GM12878 (cell line): ENCODE measurements around the gene FDXACB1. TPM values are rescaled to one million over a fixed set of nuclear protein-coding genes. Genes with fewer than 3 reads are reported as not detected.

Experiments used
- ATAC-seq: fragments of 200-7000 bp; cut with Tn5 transposase; 3 replicates; pipeline ENCODE4 v1.9.1; 2020; ENCODE audit warnings: mild to moderate bottlenecking, moderate library complexity
- BruUV-seq: library from RNA; stranded (reverse); fragments of 400-500 nt; replicated peaks from 2 replicates; lab custom pipeline; 2021; lab: Mats Ljungman, UMichigan
- CTCF ChIA-PET: fragments of 300-600 bp; sonication (Branson Sonifier 250); formaldehyde crosslinking; extraction: SDS; loops from one replicate; lab custom pipeline; 2021; ENCODE audit warnings: inconsistent platforms; lab: Yijun Ruan, JAX
- POLR2A ChIA-PET: fragments of 350-600 bp; formaldehyde crosslinking; extraction: SDS; loops from one replicate; lab custom pipeline; 2021; ENCODE audit warnings: inconsistent platforms; lab: Charles Lee
- RAD21 ChIA-PET: fragments of 300-600 bp; sonication (Branson Sonifier 250); formaldehyde crosslinking; loops from one replicate; lab custom pipeline; 2023; ENCODE audit warnings: antibody characterized with exemption; ENCODE audit not compliant: unreplicated experiment; lab: Charles Lee
- SMC1A ChIA-PET: fragments of 300-600 bp; sonication (Branson Sonifier 250); formaldehyde crosslinking; loops from one replicate; lab custom pipeline; 2023; ENCODE audit not compliant: unreplicated experiment, uncharacterized antibody; lab: Charles Lee
- DNase-seq: peaks from one replicate; pipeline ENCODE4 v3.0.0-alpha.2; 2011; ENCODE audit warnings: low read depth, low spot score
- FAIRE-seq: peaks from 3 replicates; lab custom pipeline; 2011; peaks lifted over from hg19 to GRCh38; lab: Jason Lieb, UNC
- H2AFZ ChIP-seq: 2 replicates; pipeline ENCODE4 v1.6.0; 2011; ENCODE audit warnings: low read depth, low read length, control low read depth; ENCODE audit not compliant: control insufficient read depth
- H3K27ac ChIP-seq: 2 replicates; pipeline ENCODE4 v1.5.1; 2011; ENCODE audit warnings: control low read depth; ENCODE audit not compliant: control insufficient read depth, insufficient read depth
- H3K27me3 ChIP-seq, 2 experiments: replicated peaks in 1 of 2; 2 replicates each; pipeline versions ENCODE4 v1.6.0 to v1.6.1; 2011; ENCODE audit warnings: low read length in 1 of 2; ENCODE audit not compliant: control insufficient read depth in 2 of 2, insufficient read depth in 2 of 2
- H3K36me3 ChIP-seq, 2 experiments: 2 replicates each; pipeline ENCODE4 v1.5.1; 2011; ENCODE audit warnings: low read length in 1 of 2; ENCODE audit not compliant: control insufficient read depth in 2 of 2, insufficient read depth in 2 of 2
- H3K4me1 ChIP-seq: 2 replicates; pipeline ENCODE4 v1.6.1; 2011; ENCODE audit warnings: mild to moderate bottlenecking, low read length, moderate library complexity, mixed read lengths; ENCODE audit not compliant: control insufficient read depth, insufficient read depth
- H3K4me2 ChIP-seq: 2 replicates; pipeline ENCODE4 v1.6.0; 2011; ENCODE audit warnings: control low read depth; ENCODE audit not compliant: control insufficient read depth, insufficient read depth
- H3K4me3 ChIP-seq: fragments of 200-600 bp; sonication (generic); 2 replicates; pipeline ENCODE4 v1.5.1; 2016
- H3K79me2 ChIP-seq: 2 replicates; pipeline ENCODE4 v1.6.0; 2011; ENCODE audit warnings: low read length; ENCODE audit not compliant: control insufficient read depth, insufficient read depth
- H3K9ac ChIP-seq: 2 replicates; pipeline ENCODE4 v1.8.0; 2011; ENCODE audit warnings: low read length, control low read depth, mixed read lengths; ENCODE audit not compliant: control insufficient read depth, insufficient read depth
- H3K9me3 ChIP-seq: replicated peaks from 3 replicates; pipeline ENCODE4 v1.5.1; 2011; ENCODE audit warnings: mild to moderate bottlenecking, low read length; ENCODE audit not compliant: control insufficient read depth, insufficient read depth
- H4K20me1 ChIP-seq: 2 replicates; pipeline ENCODE4 v1.6.0; 2011; ENCODE audit not compliant: control insufficient read depth, insufficient read depth
- CREB1 ChIP-seq: IDR thresholded peaks from 2 replicates; pipeline ENCODE4 v1.6.1; 2012; ENCODE audit warnings: low read depth, mild to moderate bottlenecking, inconsistent platforms
- DPF2 ChIP-seq: fragments of 450-650 bp; IDR thresholded peaks from 2 replicates; pipeline ENCODE4 v1.6.1; 2017; ENCODE audit warnings: mild to moderate bottlenecking
- GABPA ChIP-seq: IDR thresholded peaks from 2 replicates; pipeline ENCODE4 v1.6.1; 2014; ENCODE audit warnings: antibody characterized with exemption, low read depth, mild to moderate bottlenecking, inconsistent platforms
- NR2F1 ChIP-seq: fragments of 450-650 bp; conservative IDR thresholded peaks from 2 replicates; pipeline ENCODE4 v1.6.1; 2017; ENCODE audit warnings: mild to moderate bottlenecking
- YBX1 ChIP-seq: fragments of 450-650 bp; IDR thresholded peaks from 2 replicates; pipeline ENCODE4 v1.6.1; 2016; ENCODE audit warnings: antibody characterized with exemption
- WGBS: methylation state at CpG from one replicate; pipeline ENCODE4 v1.1.6; 2016; ENCODE audit warnings: low lambda C conversion rate; ENCODE audit not compliant: insufficient replicate concordance, insufficient coverage; ENCODE audit errors: missing lambda C conversion rate; 5-methylcytosine and 5-hydroxymethylcytosine counted together
- in situ Hi-C: fragments of 300-500 bp; cut with MboI; formaldehyde crosslinking; loops from 9 replicates; pipeline ENCODE4 v1.14.3; 2018; ENCODE audit warnings: mixed read lengths
- intact Hi-C: fragments of 100-400 bp; cut with micrococcal nuclease; formaldehyde crosslinking; loops from one replicate; pipeline ENCODE4 v1.14.2; 2022; ENCODE audit not compliant: unreplicated experiment
- polyA plus RNA-seq, 11 experiments: library from polyadenylated mRNA; depleted of rRNA in 4 of 11; unstranded in 6 of 11; stranded (reverse) in 5 of 11; fragments of >200 nt; fragmentation: Nextera tagmentation in 4 of 11; fragmentation: Illumina TruSeq in 1 of 11; extraction: Ambion mirVana in 4 of 11; extraction: Trizol in 1 of 11; gene quantifications; 1 replicate in 1 of 11; 2 replicates in 10 of 11; pipeline versions ENCODE4 v1.2.1 to v1.2.3, GENCODE V29; 2011 to 2016; ENCODE audit warnings: inconsistent platforms in 2 of 11, missing spikeins in 2 of 11, low read depth in 1 of 11
- total RNA-seq, 4 experiments: library from RNA; depleted of rRNA in 3 of 4; stranded (reverse); fragments of >200 nt in 3 of 4; fragmentation: Illumina TruSeq in 1 of 4; extraction: Trizol in 1 of 4; gene quantifications; 2 replicates each; pipeline versions ENCODE4 v1.2.1 to v1.2.3, GENCODE V29; 2013 to 2021

FDXACB1 gene
- total and polyA plus RNA-seq, 10 of the 15 experiments (the other 5 are each of a cell fraction or from before 2014, with no cell fraction given) = 7.4 to 13.3 (median 9.7) TPM

- TF ChIP-seq CREB1 = no peak
- TF ChIP-seq YBX1 = no peak
- TF ChIP-seq NR2F1 = no peak
- TF ChIP-seq, all 136 proteins: peak for 0
Measured at GRCh38 chr11:111846063-111846462, 32.9 kb downstream of the FDXACB1 start (continued).

- SMC1A ChIA-PET = interaction anchor here (1.0 to 7.1 kb wide), 7 partner anchors 8 to 258 kb away, joined by 3 to 72 read pairs (median 6); no protein-coding TSS in a partner anchor
- intact Hi-C loops = loop anchor here (10.0 kb wide), 1 partner anchor 391 kb away; no protein-coding TSS in a partner anchor
- no peak for TF ChIP-seq GABPA
- no peak for TF ChIP-seq DPF2
- H4K20me1 ChIP-seq = no peaks in the 10 kb centered on the region
- 89% methylated on average over 7 of the region's 7 CpGs for WGBS
- DNase-seq (no peak), ATAC-seq (no peak), FAIRE-seq (no peak)
- no peaks in the 10 kb centered on the region for H3K79me2 ChIP-seq
- RAD21 ChIA-PET = interaction anchor here (1.1 to 1.2 kb wide), 2 partner anchors 25 to 68 kb away, joined by 3 read pairs; no protein-coding TSS in a partner anchor
- H3K36me3 ChIP-seq = peaks cover 0 to 3% of the 10 kb centered on the region in 2 experiments; a peak in 1 of 4 replicates
- H3K27me3 ChIP-seq = no peaks in the 10 kb centered on the region
- BruUV-seq = no TSS peak
- no peak overlapping the region for H3K4me2 ChIP-seq
- in situ Hi-C loops = no loop called here
- CTCF ChIA-PET = interaction anchor here (0.6 to 9.2 kb wide), 14 partner anchors 8 to 434 kb away, joined by 3 to 88 read pairs (median 4); partner anchors contain the start of genes ALG9 and SIK2
- no peak overlapping the region for H3K4me3 ChIP-seq
- H3K4me1 ChIP-seq = no peaks in the 10 kb centered on the region
- no peaks in the 10 kb centered on the region for H3K9me3 ChIP-seq
- no peak overlapping the region for H3K27ac ChIP-seq
- no peak overlapping the region for H3K9ac ChIP-seq
- POLR2A ChIA-PET = interaction anchor here (0.6 to 1.2 kb wide), 2 partner anchors 23 to 248 kb away, joined by 3 to 4 read pairs; no protein-coding TSS in a partner anchor
- no peak overlapping the region for H2AFZ ChIP-seq
Measured at GRCh38 chr11:111845276-111846028, 33.5 kb downstream of the FDXACB1 start.
